Breast epithelium (tissue), 3 donors: ENCODE data around the gene CCDC28B.

ENCODE experiments used
- POLR2AphosphoS5 ChIP-seq, 3 donors: sonication (generic); formaldehyde crosslinking; IDR thresholded peaks; one replicate each; pipeline ENCODE4 v1.6.1; 2017; ENCODE audit warnings: antibody characterized with exemption in 3 of 3
- TF ChIP-seq, protein P1 (sequence below), 3 donors: fragments of 450-650 bp; IDR thresholded peaks; one replicate each; pipeline ENCODE4 v1.5.1; 2016 to 2017; ENCODE audit warnings: antibody characterized with exemption in 3 of 3, mild to moderate bottlenecking in 3 of 3, moderate library complexity in 3 of 3

- no peak for TF ChIP-seq POLR2AphosphoS5 (IDR thresholded peaks at IDR 0.05)
- TF ChIP-seq, protein P1, sequence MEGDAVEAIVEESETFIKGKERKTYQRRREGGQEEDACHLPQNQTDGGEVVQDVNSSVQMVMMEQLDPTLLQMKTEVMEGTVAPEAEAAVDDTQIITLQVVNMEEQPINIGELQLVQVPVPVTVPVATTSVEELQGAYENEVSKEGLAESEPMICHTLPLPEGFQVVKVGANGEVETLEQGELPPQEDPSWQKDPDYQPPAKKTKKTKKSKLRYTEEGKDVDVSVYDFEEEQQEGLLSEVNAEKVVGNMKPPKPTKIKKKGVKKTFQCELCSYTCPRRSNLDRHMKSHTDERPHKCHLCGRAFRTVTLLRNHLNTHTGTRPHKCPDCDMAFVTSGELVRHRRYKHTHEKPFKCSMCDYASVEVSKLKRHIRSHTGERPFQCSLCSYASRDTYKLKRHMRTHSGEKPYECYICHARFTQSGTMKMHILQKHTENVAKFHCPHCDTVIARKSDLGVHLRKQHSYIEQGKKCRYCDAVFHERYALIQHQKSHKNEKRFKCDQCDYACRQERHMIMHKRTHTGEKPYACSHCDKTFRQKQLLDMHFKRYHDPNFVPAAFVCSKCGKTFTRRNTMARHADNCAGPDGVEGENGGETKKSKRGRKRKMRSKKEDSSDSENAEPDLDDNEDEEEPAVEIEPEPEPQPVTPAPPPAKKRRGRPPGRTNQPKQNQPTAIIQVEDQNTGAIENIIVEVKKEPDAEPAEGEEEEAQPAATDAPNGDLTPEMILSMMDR (IDR thresholded peaks at IDR 0.05) = no peak
Measured at GRCh38 chr1:32195531-32195930, 4.9 kb upstream of the CCDC28B start.
